ENCODE data around the gene SNX5. TPM values are rescaled to one million over a fixed set of nuclear protein-coding genes. Genes with fewer than 3 reads are reported as not detected.
A peak's percentile ranks its signal among the peaks of the same experiment; 100 is the strongest.

Gene SNX5
- total RNA-seq, 1 donor from 2014 or later: 57.1 TPM

GRCh38 chr20:17993546-17993945, 25.0 kb upstream of the SNX5 start:
- no peak for DNase-seq (ENCODE audit: low read depth)

DNA sequence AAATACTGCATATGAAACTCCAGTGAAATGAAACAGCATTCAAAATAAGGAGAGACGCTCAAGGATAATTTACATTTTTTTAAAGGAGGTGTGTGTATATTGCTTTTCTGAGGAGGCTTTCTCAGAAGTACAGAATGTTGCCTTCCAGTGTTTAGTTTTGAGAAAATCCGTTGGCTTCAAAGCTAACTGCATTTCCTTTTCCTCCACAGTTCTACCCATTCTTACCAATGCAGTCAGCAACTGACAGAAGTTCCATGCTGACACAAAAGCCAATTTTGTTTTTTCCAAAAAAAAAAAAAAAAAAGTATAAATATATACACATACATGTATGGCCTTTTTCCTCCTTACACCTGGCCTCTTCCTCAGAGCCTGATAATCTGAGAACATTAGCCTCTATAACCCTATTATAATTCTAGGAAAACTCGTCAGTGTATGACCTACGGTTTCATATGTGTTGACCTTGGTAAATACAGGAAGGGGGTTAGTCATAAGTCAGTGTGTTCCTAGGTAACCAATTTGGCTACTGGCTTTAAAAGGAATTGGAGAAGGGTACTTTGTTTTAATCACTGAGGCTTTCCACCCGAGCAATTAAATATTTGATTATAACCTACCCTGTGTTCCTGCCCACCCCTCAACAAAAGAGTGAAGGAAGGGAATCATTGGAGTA, 24.4 kb upstream of the SNX5 start:
- DNase-seq (ENCODE audit: low read depth): no peak

DNA sequence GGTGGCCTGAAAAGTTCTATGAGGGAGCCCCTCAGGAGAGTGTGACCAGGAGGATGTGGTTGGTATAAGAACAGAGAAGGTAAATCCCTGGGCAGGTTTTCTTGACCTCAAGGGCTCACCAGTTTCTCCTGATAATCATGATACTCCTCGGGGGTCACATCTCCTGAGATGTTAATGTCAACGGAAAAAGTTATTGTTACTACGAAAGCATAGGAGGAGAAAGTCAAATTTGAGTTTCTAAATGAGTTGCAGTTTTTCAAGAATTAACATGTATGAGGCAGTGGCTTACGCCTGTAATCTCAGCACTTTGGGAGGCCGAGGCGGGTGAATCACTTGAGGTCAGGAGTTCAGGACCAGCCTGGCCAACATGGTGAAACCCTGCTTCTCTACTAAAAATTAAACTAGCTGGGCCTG, 23.6 kb upstream of the SNX5 start:
- no peak for DNase-seq (ENCODE audit: low read depth)

DNA sequence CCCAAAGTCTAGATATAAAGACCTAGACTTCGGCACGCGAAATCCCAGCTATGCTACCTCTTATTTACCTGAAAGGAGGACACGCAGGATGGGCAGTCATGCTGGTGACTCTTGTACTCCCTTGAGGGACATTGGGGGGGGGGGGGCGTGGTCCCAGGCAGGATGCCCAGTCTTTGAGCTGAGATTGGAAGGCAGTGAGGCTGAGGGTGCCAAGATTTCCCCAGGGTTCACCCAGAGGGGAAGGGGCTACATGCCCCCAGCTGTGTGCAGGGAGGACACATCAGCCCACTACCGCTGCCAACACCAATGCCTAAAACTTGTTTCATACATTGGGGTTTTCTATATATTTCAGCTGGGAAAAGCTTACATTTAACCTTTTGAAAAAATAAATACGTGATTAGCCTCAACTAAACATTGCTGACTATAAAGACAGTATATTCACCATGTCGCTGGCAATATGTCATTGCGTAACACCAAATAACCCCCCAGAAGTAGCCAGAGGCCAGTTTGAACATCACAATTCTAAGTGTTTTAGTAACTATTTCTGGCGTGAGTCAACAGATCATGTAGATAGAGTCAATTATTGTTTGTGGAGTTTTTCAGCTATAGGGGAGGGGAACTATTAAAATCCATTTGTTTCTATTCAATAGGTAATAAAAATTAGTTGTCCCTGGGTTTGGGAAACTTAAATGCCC, 21.8 kb upstream of the SNX5 start:
- no peak for DNase-seq (ENCODE audit: low read depth)

GRCh38 chr20:17987988-17988387, 19.4 kb upstream of the SNX5 start:
- DNase-seq (ENCODE audit: low read depth): no peak

- no peak for DNase-seq (ENCODE audit: low read depth)
These were observed 16.9 kb upstream of the SNX5 start for GRCh38 chr20:17985388-17986018.

GRCh38 chr20:17976305-17976704, 7.7 kb upstream of the SNX5 start:
- DNase-seq (ENCODE audit: low read depth): no peak

DNA sequence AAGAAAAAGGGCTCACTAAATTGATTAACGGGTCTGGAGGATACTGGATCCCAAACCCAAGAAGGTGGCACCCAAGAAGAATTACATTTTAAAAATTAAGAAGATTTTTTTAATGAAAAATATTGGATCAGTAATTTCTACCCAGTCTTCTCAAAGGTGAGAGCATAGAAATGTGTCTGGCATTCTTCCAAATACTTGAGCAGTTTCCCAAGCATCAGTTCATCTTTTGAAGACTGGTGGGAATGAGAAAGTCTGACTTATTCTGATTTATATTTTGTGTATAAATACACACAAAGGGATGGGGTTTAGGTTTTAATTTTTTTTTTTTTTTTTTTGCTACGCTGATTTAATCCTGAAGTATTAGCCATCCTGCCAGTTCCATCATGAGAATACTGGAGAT, 3.5 kb upstream of the SNX5 start:
- DNase-seq (ENCODE audit: low read depth): no peak

DNA sequence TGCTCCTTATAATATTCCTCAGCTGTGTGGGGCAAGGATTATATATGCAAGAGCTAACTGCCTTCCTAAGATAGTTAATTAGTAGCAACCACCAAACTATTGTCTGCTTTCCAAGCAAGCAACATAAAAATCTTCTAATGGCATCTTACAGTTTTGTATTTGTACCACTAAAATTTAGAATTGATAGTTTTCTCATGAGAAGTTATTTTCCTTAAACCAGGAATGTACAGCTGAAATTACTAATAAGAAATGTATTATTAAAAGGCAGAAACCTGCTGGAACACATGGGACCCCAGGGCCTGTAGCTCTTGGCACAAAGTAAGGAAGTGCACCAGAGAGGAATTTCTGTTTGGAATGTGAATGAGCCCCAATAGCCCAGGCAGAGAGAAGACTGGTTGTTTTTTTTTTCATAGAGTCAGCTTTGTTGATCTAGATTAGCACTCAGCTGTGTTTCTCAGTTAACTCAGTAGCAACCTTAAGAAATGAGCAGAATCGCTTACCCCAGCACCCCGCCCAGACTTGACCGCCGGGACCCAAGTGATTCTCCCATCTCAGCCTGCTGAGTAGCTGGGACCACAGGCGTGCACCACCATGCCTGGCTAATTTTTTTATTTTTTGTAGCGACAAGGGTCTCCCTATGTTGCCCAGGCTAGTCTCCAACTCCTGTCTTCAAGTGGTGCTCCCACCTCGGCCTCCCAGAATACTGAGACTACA, 2.9 kb upstream of the SNX5 start:
- DNase-seq (ENCODE audit: low read depth): peak; percentile 38

GRCh38 chr20:17969884-17970409, 1.4 kb upstream of the SNX5 start:
- peak; percentile 55 for DNase-seq (ENCODE audit: low read depth)

GRCh38 chr20:17969278-17969883, 787 bp upstream of the SNX5 start:
- peak; percentile 51 for DNase-seq (ENCODE audit: low read depth)

DNA sequence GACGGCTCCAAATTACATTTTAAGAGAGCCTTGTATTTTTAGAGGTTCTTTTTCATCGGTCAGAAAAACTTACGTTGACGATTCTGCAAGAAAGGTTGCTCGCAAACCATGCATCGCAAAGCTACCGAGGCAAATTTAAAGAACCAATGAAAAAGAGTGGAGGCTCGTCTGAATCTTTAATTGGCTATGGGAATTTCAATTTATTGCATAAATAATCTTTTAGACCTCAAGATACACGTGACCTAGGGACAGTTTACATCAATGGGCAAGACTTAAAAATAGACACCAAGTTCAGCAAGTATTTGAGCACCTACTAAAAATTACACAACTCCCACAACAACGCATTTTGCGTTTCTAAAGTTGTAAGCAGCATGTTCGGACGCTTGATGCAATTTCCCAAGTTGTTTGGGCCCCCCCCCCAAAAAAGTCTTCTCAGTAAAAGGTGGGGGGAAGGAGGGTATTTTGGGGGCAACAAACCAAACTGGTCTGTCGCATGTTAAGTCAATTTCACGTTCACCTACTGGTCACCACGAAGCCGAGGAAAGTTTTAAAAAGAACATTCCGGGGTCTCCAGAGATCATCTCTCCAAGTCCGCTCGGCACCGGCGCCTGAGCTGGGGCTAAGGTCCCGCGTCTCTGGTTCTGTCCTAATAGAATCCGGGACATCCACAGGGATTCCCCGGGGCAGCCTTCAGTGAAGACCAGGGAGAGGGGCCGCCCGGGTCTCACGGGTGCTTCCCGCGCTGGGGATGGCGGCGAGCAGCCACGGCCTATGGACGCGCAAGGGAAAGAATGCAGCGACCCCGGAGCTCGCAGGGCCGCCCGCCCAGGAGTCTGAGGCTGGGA, 851 bp downstream of the SNX5 start:
- DNase-seq (ENCODE audit: low read depth): no peak

GRCh38 chr20:17966432-17967310, 1.9 kb downstream of the SNX5 start:
- peak; percentile 49 for DNase-seq (ENCODE audit: low read depth)

DNA sequence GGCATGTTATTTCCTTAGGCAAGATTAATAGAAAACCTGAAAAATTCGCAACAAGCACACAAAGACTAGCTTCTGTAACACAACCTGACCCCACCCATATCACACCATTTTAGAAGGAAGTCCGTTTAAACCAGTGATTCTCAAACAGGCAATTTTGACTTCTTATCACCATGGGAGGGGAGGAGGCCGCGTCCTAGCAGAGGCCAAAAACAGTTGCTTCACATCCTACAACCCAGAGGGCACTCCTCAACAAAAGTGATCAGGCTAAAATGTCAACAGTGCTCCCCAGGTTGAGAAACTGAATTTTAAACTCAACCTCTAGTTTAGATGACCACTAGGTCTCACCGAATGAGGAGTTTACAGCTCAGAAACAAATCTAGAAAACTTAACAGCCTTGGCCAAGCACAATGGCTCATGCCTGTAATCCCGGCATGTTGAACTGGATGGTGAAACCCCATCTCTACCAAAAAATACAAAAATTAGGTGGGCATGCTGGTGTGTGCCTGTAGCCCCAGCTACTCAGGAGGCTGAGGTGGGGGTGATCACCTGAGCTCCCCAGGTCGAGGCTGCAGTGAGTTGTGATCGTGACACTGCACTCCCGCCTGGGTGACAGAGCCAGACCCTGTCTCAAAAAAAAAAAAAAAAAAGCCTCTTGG, 3.4 kb downstream of the SNX5 start:
- DNase-seq (ENCODE audit: low read depth): no peak

DNA sequence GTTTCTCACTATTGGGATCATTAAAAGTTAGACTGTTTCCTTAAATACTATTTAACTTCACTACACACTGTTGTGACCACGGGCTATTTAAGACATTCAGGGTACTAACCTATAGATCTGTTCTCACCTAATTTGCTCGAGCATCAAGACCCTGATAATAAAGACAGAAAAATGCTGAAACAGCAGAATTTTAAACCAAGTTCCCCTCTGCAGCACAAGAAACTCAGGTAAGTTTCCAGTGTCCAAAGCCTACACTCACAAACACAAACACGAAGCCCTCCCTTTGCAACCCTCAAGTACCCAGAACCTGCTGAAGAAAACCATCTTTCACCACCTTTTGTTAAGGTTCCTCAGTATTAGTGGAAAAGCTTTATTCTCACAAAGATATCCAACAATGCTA, 4.0 kb downstream of the SNX5 start:
- no peak for DNase-seq (ENCODE audit: low read depth)

- DNase-seq (ENCODE audit: low read depth): no peak
These were observed 4.5 kb downstream of the SNX5 start for GRCh38 chr20:17964073-17964472.

GRCh38 chr20:17963114-17963897, 5.3 kb downstream of the SNX5 start:
- DNase-seq (ENCODE audit: low read depth): no peak

GRCh38 chr20:17961587-17961940, 7.0 kb downstream of the SNX5 start:
- DNase-seq (ENCODE audit: low read depth): no peak
